PC-3 (cell line): ENCODE measurements around the gene LDLRAP1.

Experiments
- CTCF ChIP-seq: fragments of 300-600 bp; sonication (generic); conservative IDR thresholded peaks from 2 replicates; pipeline ENCODE4 v1.5.1; 2017; ENCODE audit warnings: antibody characterized with exemption, low read depth, mild to moderate bottlenecking, low read length
- EZH2phosphoT487 ChIP-seq: fragments of 300-600 bp; sonication (generic); IDR thresholded peaks from 2 replicates; pipeline ENCODE4 v1.6.1; 2018; ENCODE audit warnings: mild to moderate bottlenecking, antibody characterized with exemption, low read length, borderline replicate concordance

- TF ChIP-seq CTCF (no peak), EZH2phosphoT487 (no peak)
These were observed 2.4 kb downstream of the LDLRAP1 start for GRCh38 chr1:25545767-25546166.
